ENCODE results near the gene NAALADL2.

The NAALADL2 gene

DNA sequence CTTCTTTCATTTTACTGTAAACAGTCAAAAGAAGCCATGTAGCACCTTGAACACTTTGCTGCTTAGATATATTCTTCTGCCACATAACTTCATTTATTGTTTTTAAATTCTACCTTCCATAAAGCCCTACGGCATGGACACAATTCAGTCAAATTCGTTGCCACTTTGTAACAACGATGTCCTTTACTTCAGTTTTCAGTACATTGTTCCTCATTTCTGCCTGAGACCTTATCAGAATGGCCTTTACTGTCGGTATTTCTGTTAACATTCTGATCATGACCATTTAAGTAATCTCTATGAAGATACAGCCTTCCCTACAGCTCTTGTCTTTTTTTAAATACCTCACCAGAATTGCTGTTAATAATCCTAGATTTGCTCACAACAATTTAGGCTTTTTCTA lies 466.9 kb downstream of the NAALADL2 start:
- WGBS (ENCODE audit: insufficient coverage): 90% methylated on average over 4 of the region's 4 CpGs
- Histone ChIP-seq H3K4me3 (ENCODE audit: control insufficient read depth in 1 of 7, extremely low read depth in 1 of 7, insufficient read depth in 4 of 7, low read depth in 2 of 7, low read length in 6 of 7) (no peak overlapping the region), H3K27ac (ENCODE audit: insufficient read depth in 1 of 2, low read depth in 1 of 2, low read length in 2 of 2, poor library complexity in 1 of 2, severe bottlenecking in 2 of 2) (no peak overlapping the region), H3K36me3 (ENCODE audit: control insufficient read depth in 4 of 4, insufficient read depth in 4 of 4, low read length in 3 of 4) (no peaks in the 10 kb centered on the region), H3K9me3 (ENCODE audit: control extremely low read depth in 1 of 5, control insufficient read depth in 4 of 5, insufficient read depth in 2 of 5, low read depth in 1 of 5, low read length in 4 of 5) (no peaks in the 10 kb centered on the region), H3K27me3 (replicated peaks in 2 of 5; ENCODE audit: control insufficient read depth in 4 of 5, insufficient read depth in 5 of 5, low read length in 4 of 5) (no peaks in the 10 kb centered on the region), H3K4me1 (ENCODE audit: control extremely low read depth in 1 of 4, control insufficient read depth in 4 of 4, insufficient read depth in 4 of 4, low read length in 3 of 4) (no peaks in the 10 kb centered on the region)
- DNase-seq: no peak
- ChIA-PET CTCF (no interaction called here), POLR2A (no interaction called here)

GRCh38 chr3:175329373-175329772 lies 470.2 kb downstream of the NAALADL2 start:
- ChIA-PET CTCF (no interaction called here), POLR2A (no interaction called here)
- Histone ChIP-seq H3K4me3 (ENCODE audit: control insufficient read depth in 1 of 7, extremely low read depth in 1 of 7, insufficient read depth in 4 of 7, low read depth in 2 of 7, low read length in 6 of 7) (no peak overlapping the region), H3K27me3 (replicated peaks in 2 of 5; ENCODE audit: control insufficient read depth in 4 of 5, insufficient read depth in 5 of 5, low read length in 4 of 5) (no peaks in the 10 kb centered on the region), H3K36me3 (ENCODE audit: control insufficient read depth in 4 of 4, insufficient read depth in 4 of 4, low read length in 3 of 4) (no peaks in the 10 kb centered on the region), H3K9me3 (ENCODE audit: control extremely low read depth in 1 of 5, control insufficient read depth in 4 of 5, insufficient read depth in 2 of 5, low read depth in 1 of 5, low read length in 4 of 5) (no peaks in the 10 kb centered on the region), H3K4me1 (ENCODE audit: control extremely low read depth in 1 of 4, control insufficient read depth in 4 of 4, insufficient read depth in 4 of 4, low read length in 3 of 4) (no peaks in the 10 kb centered on the region), H3K27ac (ENCODE audit: insufficient read depth in 1 of 2, low read depth in 1 of 2, low read length in 2 of 2, poor library complexity in 1 of 2, severe bottlenecking in 2 of 2) (no peak overlapping the region)
- 100% methylated on average over 1 of the region's 2 CpGs for WGBS (ENCODE audit: insufficient coverage)
- no peak for DNase-seq

GRCh38 chr3:175335229-175335628 lies 476.1 kb downstream of the NAALADL2 start:
- POLR2A ChIA-PET: no interaction called here

DNA sequence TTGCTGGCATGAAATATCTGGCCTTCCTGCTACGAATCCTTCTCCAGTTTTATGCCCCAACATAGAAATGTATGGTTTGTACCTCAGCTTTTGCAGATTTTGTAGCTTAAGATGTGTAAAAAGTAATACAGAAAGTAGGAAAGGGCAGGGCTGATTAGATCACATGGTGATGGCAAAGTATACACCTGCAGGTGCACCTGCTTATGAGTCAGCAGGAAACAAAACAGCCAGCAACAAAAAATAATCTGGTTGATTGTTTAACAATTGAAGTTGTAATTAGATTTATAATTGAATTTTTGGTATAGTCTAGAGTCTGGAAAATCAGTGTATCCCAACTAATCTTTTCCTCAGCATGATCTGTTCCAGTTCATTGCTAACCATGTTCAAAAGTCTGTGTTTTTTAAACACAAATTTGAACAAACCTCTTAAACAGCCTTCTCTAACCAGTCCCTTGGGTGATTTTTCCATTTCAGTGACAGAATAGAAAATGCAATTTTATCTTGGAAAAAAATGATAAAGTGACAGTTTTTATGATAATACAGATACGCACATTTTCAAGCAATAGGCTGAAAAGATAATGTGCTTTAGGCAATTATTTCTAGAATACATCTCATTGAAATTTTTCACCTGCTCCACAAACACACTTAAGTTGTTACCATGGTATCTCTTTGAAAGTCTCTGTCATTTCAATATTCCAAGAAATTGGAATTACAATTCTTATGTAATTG lies 477.4 kb downstream of the NAALADL2 start:
- Histone ChIP-seq H3K27ac (ENCODE audit: insufficient read depth in 1 of 2, low read depth in 1 of 2, low read length in 2 of 2, poor library complexity in 1 of 2, severe bottlenecking in 2 of 2) (no peak overlapping the region), H3K9me3 (ENCODE audit: control extremely low read depth in 1 of 5, control insufficient read depth in 4 of 5, insufficient read depth in 2 of 5, low read depth in 1 of 5, low read length in 4 of 5) (no peaks in the 10 kb centered on the region), H3K36me3 (ENCODE audit: control insufficient read depth in 4 of 4, insufficient read depth in 4 of 4, low read length in 3 of 4) (no peaks in the 10 kb centered on the region), H3K4me1 (ENCODE audit: control extremely low read depth in 1 of 4, control insufficient read depth in 4 of 4, insufficient read depth in 4 of 4, low read length in 3 of 4) (peaks cover 0 to under 1% (median 0%) of the 10 kb centered on the region in 4 experiments), H3K4me3 (ENCODE audit: control insufficient read depth in 1 of 7, extremely low read depth in 1 of 7, insufficient read depth in 4 of 7, low read depth in 2 of 7, low read length in 6 of 7) (no peak overlapping the region), H3K27me3 (replicated peaks in 2 of 5; ENCODE audit: control insufficient read depth in 4 of 5, insufficient read depth in 5 of 5, low read length in 4 of 5) (no peaks in the 10 kb centered on the region)
- CTCF ChIA-PET: no interaction called here
- POLR2A ChIA-PET: no interaction called here
- DNase-seq: no peak
- no CpG with 5 or more reads among the region's 2 CpGs for WGBS (ENCODE audit: insufficient coverage)

More at GRCh38 chr3:175335229-175335628, 476.1 kb downstream of the NAALADL2 start:
- H3K27ac ChIP-seq (ENCODE audit: insufficient read depth in 1 of 2, low read depth in 1 of 2, low read length in 2 of 2, poor library complexity in 1 of 2, severe bottlenecking in 2 of 2): no peak overlapping the region
- DNase-seq: no peak
- H3K4me1 ChIP-seq (ENCODE audit: control extremely low read depth in 1 of 4, control insufficient read depth in 4 of 4, insufficient read depth in 4 of 4, low read length in 3 of 4): no peaks in the 10 kb centered on the region
- CTCF ChIA-PET: no interaction called here
- 100% methylated on average over 1 of the region's 2 CpGs for WGBS (ENCODE audit: insufficient coverage)
- H3K27me3 ChIP-seq (replicated peaks in 2 of 5; ENCODE audit: control insufficient read depth in 4 of 5, insufficient read depth in 5 of 5, low read length in 4 of 5): no peaks in the 10 kb centered on the region
- H3K9me3 ChIP-seq (ENCODE audit: control extremely low read depth in 1 of 5, control insufficient read depth in 4 of 5, insufficient read depth in 2 of 5, low read depth in 1 of 5, low read length in 4 of 5): no peaks in the 10 kb centered on the region
- no peak overlapping the region for H3K4me3 ChIP-seq (ENCODE audit: control insufficient read depth in 1 of 7, extremely low read depth in 1 of 7, insufficient read depth in 4 of 7, low read depth in 2 of 7, low read length in 6 of 7)
- H3K36me3 ChIP-seq (ENCODE audit: control insufficient read depth in 4 of 4, insufficient read depth in 4 of 4, low read length in 3 of 4): no peaks in the 10 kb centered on the region

DNA sequence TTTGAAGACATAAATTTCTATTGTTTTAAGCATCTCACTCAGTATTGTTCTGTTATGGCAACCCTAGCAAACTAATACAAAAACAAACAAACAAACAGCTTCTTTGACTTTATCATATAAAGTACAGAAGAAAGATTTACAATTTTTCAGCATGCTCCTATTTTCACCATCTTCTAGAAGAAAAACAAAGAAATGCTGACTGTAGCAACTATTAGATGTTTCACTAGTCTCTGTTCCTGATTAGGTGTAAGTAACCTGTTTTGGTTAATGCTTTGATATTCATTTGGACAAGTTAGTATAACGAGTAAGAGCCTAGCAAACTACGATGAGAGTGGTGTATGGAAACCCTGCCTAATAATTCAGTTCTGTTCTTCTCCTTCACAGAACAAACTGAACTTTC lies 478.5 kb downstream of the NAALADL2 start:
- Histone ChIP-seq H3K4me1 (ENCODE audit: control extremely low read depth in 1 of 4, control insufficient read depth in 4 of 4, insufficient read depth in 4 of 4, low read length in 3 of 4) (peaks cover 0 to 6% (median 3%) of the 10 kb centered on the region in 4 experiments), H3K4me3 (ENCODE audit: control insufficient read depth in 1 of 7, extremely low read depth in 1 of 7, insufficient read depth in 4 of 7, low read depth in 2 of 7, low read length in 6 of 7) (no peak overlapping the region), H3K27ac (ENCODE audit: insufficient read depth in 1 of 2, low read depth in 1 of 2, low read length in 2 of 2, poor library complexity in 1 of 2, severe bottlenecking in 2 of 2) (no peak overlapping the region), H3K9me3 (ENCODE audit: control extremely low read depth in 1 of 5, control insufficient read depth in 4 of 5, insufficient read depth in 2 of 5, low read depth in 1 of 5, low read length in 4 of 5) (no peaks in the 10 kb centered on the region), H3K36me3 (ENCODE audit: control insufficient read depth in 4 of 4, insufficient read depth in 4 of 4, low read length in 3 of 4) (no peaks in the 10 kb centered on the region), H3K27me3 (replicated peaks in 2 of 5; ENCODE audit: control insufficient read depth in 4 of 5, insufficient read depth in 5 of 5, low read length in 4 of 5) (no peaks in the 10 kb centered on the region)
- no peak for DNase-seq
- WGBS (ENCODE audit: insufficient coverage): 100% methylated on average over 1 of the region's 2 CpGs
- POLR2A ChIA-PET: no interaction called here
- CTCF ChIA-PET: no interaction called here

DNA sequence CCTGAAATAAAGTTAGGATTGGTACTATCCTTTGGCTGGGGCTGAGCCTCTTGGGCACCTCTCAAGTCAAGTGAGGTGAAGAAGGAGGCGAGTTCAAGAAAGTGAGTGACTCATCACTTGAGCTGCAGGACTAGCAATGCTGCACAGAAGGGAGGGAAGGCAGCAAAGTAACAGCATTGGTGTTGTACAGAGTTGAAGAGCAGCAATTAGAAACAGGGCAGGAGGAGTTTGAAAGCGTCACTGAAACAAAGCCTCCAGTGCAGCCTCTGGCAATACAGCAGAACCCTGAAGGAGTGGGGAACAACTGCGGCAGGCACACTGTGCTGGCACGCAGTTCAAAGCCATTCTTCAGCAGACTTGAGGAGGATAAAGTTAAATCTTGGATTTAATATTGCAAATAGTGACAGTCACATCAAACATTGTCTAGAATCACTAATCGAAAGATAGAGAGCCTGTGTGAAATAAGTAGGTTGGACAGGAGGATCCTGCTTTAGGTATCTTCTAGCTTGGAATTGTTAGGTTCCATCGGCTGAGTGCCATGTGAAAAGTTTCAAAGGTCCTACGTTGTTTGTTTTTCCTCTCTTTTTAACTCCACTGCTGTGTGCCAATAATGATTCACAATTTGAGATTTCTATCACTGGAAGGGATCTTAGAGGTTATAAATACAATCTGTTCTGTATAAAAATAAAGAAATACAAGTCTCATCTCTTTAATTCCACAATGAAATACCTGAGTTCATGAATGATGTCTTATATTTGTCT lies 479.8 kb downstream of the NAALADL2 start:
- Histone ChIP-seq H3K27me3 (replicated peaks in 2 of 5; ENCODE audit: control insufficient read depth in 4 of 5, insufficient read depth in 5 of 5, low read length in 4 of 5) (no peaks in the 10 kb centered on the region), H3K4me3 (ENCODE audit: control insufficient read depth in 1 of 7, extremely low read depth in 1 of 7, insufficient read depth in 4 of 7, low read depth in 2 of 7, low read length in 6 of 7) (no peak overlapping the region), H3K4me1 (ENCODE audit: control extremely low read depth in 1 of 4, control insufficient read depth in 4 of 4, insufficient read depth in 4 of 4, low read length in 3 of 4) (peaks cover 0 to 15% (median 3%) of the 10 kb centered on the region in 4 experiments), H3K9me3 (ENCODE audit: control extremely low read depth in 1 of 5, control insufficient read depth in 4 of 5, insufficient read depth in 2 of 5, low read depth in 1 of 5, low read length in 4 of 5) (no peaks in the 10 kb centered on the region), H3K36me3 (ENCODE audit: control insufficient read depth in 4 of 4, insufficient read depth in 4 of 4, low read length in 3 of 4) (no peaks in the 10 kb centered on the region), H3K27ac (ENCODE audit: insufficient read depth in 1 of 2, low read depth in 1 of 2, low read length in 2 of 2, poor library complexity in 1 of 2, severe bottlenecking in 2 of 2) (no peak overlapping the region)
- DNase-seq: no peak
- WGBS (ENCODE audit: insufficient coverage): 93% methylated on average over 4 of the region's 7 CpGs
- ChIA-PET POLR2A (no interaction called here), CTCF (no interaction called here)

- Histone ChIP-seq H3K4me1 (ENCODE audit: control extremely low read depth in 1 of 4, control insufficient read depth in 4 of 4, insufficient read depth in 4 of 4, low read length in 3 of 4) (peaks cover 0 to 17% (median 3%) of the 10 kb centered on the region in 4 experiments), H3K9me3 (ENCODE audit: control extremely low read depth in 1 of 5, control insufficient read depth in 4 of 5, insufficient read depth in 2 of 5, low read depth in 1 of 5, low read length in 4 of 5) (no peaks in the 10 kb centered on the region), H3K27me3 (replicated peaks in 2 of 5; ENCODE audit: control insufficient read depth in 4 of 5, insufficient read depth in 5 of 5, low read length in 4 of 5) (no peaks in the 10 kb centered on the region), H3K36me3 (ENCODE audit: control insufficient read depth in 4 of 4, insufficient read depth in 4 of 4, low read length in 3 of 4) (no peaks in the 10 kb centered on the region), H3K27ac (ENCODE audit: insufficient read depth in 1 of 2, low read depth in 1 of 2, low read length in 2 of 2, poor library complexity in 1 of 2, severe bottlenecking in 2 of 2) (no peak overlapping the region), H3K4me3 (ENCODE audit: control insufficient read depth in 1 of 7, extremely low read depth in 1 of 7, insufficient read depth in 4 of 7, low read depth in 2 of 7, low read length in 6 of 7) (no peak overlapping the region)
- POLR2A ChIA-PET: no interaction called here
- no peak for DNase-seq
- CTCF ChIA-PET: no interaction called here
- WGBS (ENCODE audit: insufficient coverage): 100% methylated on average over 1 of the region's 2 CpGs
These were observed 481.3 kb downstream of the NAALADL2 start for GRCh38 chr3:175340338-175341015.

Measured in common myeloid progenitor, CD34-positive (primary cell).